Measurements from ENCODE around the gene P4HA2.
"Not testable (repeated sequence)": the region's sequence is repeated elsewhere in the genome, so short reads cannot be mapped to it uniquely, and the experiment has no call there.

Gene P4HA2

DNA sequence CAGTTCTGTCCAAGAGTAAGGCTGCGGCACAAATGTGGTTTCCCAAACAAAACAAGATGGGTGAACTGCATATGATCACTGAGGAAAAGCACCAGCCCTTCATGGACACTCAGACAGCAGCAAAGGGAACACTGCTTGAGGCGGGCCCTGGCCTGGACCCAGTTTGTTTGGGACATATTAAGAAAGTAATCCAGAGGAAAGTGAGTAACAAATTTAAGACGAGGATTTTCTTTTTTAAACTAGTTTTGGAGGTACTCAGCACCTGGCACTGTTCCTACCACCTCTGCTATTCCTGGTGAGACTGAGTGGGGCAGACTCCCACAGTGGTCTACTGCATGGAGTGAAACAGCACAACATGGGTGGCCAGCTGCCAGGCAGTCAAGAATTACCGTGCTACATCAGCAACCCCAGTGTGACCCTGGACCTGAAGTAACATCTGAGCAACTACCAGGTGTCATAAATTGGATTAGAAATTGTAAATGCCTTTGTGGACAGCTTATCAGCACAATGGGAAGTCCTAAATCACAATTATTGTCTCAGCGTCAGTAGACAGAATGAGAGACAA lies 28.5 kb downstream of the P4HA2 start:
- DNase-seq (ENCODE audit: low spot score): no peak

DNA sequence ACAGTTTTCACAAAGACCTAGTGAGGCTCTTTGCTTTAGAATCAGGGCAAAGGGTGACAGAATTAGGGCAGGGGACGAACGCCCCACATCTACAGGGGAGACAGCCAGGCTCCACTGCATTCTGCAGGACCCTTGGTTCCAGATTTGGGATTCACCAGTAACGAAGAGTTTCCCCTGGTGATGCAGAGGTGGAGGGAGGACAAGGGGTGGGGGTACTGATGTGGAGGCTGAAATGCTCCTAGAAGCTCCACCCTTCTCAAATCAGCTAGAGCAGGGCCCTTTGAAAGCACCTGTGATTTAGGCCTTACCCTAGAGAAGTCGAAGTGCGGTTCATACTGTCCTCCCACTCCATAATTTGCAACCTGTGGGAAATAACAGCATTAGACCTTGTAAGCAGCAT lies 29.1 kb downstream of the P4HA2 start:
- no peak for DNase-seq (ENCODE audit: low spot score)

DNA sequence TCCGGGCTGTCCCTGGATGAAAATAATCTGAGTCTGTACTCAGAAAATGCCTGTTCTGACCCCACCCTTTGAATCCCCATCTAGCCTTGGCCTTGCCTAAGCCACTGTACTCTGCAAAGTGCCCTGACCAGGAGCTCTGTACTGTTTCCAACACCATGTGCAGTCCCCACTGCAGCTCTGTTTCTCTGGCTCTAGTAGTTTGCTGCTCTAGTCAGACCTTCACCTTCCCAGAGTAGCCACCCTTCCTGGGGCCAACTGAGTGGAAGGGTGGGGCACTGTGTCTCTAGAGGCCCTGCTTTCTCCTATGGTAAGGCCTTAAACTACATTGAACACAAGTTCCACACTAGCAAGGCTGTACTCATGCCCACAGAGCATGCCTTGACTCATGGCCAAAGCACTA lies 31.9 kb downstream of the P4HA2 start:
- no peak for DNase-seq (ENCODE audit: low spot score)

DNA sequence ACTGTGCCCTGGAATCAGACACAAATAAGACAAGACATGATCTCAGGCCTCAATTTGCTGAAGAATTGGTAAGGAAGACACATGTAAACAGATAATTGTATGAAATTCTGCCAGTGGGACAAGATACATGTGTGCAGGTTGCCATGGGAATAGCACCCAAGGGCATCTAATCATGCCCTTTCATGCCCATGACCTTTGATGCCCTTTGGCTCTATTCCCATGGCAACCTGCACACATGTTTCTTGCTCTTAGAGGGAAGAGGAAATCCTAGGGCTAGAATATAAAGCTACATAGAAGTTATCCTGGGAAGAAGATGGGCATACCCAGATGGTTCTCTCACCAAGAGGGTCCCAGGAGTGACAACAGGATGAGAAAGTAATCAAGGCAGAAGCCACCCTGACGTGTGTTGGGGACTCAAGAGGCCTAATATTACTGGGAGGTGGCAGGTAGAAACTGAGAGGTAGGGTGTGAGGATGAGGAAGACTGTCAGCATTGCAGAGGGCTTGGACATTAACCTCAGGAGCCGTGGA lies 34.4 kb downstream of the P4HA2 start:
- no peak for DNase-seq (ENCODE audit: low spot score)

DNA sequence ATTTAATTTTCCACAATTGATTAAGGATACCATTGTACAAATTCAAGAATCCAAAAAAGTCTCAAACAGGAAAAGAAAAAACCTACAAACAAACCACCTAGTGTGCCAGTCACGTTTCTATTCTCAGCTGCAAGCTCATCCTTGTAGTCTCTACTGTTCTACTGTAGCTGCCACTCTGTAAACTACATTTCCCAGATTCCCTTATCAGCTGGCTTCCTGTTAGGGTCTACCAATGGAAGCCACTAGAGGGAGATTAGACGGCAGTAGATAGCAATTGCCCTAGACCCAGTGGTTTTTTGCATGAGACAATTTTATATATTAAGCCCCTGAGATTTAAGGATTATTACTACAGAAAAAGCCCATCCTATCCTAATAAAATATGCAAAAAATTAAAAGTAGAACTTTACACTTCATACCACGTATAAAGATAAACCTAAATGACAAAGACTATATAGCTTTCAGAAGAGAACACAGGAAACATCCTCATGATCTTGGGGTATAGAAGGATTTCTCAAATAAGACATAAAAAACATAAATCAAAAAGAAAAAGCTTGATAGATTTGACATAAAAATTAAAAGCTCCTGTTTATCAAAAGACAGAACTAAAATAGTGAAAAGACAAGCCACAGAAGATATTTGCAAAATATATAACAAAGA lies 37.4 kb downstream of the P4HA2 start:
- DNase-seq (ENCODE audit: low spot score): peak; percentile 63

DNA sequence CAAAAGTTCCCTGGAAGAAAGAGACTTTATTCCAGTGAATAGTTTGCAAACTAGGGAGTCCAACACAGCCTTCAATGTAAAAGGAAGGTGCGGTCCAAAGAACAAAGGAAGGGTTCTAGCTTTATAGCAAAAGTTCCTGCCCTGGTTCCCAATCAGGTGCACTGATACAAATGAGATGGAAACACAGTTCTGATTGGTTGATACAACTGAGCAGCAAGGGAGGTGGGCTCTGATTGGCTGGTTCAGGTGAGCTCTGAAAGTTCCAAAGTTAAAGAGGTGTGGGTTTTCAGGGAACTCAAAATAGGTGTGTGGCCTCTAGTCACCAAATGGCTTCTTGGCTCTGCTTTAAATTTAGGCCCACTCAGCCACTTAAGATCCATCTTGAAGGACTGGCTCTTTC lies 43.1 kb downstream of the P4HA2 start:
- DNase-seq (ENCODE audit: low spot score): no peak

DNA sequence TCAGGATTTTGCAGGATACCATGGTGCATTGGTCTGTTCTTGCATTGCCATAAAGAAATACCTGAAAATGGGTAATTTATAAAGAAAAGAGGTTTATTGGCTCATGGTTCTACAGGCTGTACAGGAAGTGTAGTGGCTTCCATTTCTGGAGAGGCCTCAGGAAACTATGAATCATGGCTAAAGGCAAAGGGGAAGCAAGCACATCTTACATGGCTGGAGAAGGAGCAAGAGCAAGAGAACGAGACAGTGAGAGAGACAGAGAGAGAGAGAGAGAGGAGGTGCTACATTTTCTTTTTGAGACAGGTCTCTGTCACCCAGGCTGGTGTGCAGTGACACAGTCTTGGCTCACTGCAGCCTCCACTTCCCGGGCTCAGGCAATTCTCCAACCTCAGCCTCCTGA lies 43.9 kb downstream of the P4HA2 start:
- no peak for DNase-seq (ENCODE audit: low spot score)

DNA sequence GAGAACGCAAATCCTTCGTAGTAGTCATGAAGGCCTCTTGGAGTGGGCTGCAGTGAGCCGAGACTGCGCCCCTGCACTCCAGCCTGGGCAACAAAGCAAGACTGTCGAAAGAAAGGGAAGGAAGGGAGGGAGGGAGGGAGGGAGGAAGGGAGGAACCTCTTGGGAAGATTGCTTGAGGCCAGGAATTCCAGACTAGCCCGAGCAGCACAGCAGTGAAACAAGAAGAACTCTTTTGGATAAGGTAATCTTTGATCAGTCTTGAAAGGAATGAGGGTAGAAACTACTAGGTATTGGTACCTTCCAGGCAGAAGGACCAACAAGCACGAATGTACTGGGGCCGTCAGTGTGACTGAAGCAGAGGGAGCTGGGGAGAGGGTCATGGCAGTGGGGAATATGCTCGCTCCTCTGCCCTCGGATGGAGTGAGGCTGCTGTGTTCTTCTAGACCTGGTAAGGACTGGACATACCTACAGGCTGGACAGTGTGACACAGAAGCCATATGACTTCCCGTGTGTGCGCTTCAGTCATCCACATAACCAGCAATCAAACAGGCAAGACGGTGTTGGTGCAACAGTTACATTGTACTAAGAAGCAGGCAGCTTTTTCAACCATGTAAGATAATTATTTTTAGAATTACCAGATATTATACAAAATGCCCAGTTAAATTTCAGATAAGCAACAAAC lies 45.2 kb downstream of the P4HA2 start:
- no peak for DNase-seq (ENCODE audit: low spot score)

DNA sequence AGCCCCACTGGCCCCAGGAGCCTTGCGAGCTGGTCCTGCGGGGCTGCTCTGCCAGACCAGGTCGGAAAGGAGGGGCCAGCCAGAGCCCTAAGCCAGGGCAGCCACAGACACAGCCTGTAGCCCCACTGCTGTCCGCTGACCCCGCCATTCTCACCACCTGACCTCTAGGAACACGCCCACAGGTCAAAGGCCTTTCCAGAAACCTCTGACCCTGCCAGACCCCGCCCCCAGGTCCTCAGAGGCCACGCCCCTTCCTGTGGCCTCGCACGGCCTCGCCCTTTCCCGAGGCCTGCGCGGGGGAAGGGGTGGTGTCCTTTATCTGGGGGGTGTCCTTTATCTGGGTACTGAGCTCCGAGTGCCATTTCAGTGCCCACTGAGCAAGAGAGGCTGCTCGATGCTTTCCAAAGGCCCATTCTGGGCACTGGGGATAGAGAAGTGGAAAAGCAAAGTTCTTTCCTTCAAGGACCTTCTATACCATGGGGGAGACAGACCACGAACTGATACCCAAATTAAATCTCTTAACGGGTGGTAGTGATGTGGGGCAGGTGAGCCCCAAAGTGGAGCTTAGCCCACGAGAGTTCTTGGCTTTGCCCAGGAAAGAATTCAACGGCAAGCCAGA lies 46.5 kb downstream of the P4HA2 start:
- no peak for DNase-seq (ENCODE audit: low spot score)

DNA sequence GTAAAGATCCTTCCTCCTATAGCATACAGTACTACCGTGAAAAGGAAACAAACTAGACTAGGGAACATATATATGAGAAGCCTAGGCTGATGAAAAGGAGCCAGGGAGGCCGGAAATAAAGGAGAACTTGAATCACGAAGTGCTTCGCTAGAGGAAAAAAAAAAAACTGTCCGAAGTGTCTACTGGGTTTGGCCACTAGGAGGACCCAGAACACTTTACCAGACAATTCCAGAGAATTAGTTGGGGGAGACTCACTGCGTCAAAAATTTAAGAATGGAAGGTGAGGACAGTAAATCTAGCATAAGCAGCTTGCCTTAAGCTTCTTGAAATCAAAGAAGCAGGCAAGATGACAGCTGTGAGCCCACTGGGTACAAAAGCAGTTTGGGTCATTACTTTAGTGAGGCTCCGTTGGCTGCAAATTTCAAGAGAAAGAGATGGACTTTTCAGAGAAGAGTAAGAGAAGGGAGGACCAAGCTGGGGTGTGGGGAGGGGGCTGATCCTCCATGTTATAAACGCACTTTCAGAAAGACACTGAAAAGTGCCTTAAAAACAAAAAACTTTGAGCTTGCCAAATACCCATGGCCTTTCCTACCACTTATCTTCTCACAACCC lies 47.4 kb downstream of the P4HA2 start:
- peak; percentile 36 for DNase-seq (ENCODE audit: low spot score)

DNA sequence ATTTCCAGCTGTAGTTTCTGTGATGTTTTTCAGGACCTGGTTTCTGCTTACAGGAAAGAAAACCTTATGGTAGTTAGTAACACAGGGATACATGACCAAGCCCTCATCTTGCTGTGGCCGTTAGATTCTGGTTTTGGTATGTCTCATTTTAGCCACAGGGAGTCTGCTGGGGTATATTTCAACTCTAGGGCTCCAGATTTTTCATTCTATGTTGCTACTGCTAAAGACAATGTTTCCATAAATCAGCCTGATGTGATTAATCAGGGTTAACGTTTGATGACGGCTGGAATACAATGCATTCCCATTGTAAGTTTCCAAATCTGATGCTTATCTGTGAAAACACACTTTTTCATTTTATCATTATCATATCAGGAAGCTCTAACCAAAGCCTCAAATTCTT lies 48.2 kb downstream of the P4HA2 start:
- no peak for DNase-seq (ENCODE audit: low spot score)

DNA sequence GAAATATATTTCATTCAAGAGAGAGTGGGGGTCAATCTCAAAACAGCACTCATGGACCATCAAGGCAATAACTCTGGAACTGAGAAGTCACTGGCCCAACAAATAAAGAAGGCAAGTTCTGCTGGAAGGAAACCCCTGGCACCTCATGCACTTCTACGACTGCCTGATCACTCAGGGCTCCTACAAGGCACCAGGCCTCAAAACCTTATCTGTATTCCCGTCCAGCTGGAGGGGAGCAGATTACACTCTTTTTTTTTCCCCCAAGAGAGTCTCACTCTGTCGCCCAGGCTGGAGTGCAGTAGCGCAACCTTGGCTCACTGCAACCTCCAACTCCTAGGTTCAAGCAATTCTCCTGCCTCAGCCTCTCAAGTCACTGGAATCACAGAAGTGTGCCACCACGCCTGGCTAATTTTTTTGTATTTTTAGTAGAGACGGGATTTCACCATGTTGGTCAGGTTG lies 49.9 kb downstream of the P4HA2 start:
- DNase-seq (ENCODE audit: low spot score): no peak

DNA sequence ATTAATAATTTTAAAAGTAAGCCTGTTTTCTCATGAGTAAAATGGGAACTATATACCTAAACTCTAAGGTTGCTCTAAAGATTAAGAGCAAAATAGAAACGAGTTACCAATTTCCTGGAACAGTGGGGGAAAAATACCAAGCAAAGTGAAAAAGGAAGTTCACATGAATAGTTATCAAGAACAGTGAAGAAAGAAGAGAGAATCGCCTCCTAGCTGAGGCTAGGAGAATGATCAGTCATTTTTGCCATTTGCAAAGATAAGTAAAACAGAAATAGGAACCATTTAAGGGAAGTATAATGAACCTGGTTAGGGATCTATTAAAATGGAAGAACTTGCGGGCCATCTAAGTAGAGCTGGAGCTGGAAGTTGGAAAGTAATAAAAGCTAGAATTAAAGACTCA lies 50.7 kb downstream of the P4HA2 start:
- DNase-seq (ENCODE audit: low spot score): no peak

DNA sequence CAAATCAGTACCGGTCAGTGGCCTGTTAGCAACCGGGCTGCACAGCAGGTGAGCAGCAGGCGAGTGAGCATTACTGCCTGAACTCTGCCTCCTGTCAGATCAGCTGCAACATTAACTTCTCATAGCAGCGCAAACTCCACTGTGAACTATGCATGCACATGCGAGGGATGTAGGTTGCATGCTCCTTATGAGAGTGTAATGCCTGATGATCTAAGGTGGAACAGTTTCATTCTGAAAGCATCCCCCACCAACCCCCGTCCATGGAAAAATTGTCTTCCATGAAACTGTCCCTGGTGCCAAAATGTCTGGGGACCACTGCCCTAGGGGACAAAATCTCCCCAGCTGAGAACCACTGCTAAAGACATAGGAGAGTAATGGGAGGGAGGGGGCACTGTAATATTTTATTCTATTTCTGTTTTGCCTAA lies 51.1 kb downstream of the P4HA2 start:
- DNase-seq (ENCODE audit: low spot score): no peak

DNA sequence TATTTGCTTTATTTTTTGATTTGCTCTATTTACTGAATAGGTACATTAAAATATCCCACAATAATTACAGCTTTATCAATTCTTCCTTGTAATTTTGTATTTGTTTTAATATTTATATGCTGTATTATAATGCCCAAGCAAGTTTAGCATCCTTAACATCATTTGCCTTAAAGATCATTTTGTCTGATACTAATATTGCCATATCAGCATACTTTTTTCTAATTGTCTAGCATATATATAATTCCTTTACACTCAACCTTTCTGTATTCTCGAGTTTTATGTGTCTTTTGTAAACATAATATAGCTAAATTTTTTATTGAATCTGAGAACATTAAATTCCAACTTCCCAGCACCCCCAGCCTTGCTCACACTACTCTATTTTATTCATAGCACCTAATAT lies 64.7 kb downstream of the P4HA2 start:
- DNase-seq (ENCODE audit: low spot score): no peak

DNA sequence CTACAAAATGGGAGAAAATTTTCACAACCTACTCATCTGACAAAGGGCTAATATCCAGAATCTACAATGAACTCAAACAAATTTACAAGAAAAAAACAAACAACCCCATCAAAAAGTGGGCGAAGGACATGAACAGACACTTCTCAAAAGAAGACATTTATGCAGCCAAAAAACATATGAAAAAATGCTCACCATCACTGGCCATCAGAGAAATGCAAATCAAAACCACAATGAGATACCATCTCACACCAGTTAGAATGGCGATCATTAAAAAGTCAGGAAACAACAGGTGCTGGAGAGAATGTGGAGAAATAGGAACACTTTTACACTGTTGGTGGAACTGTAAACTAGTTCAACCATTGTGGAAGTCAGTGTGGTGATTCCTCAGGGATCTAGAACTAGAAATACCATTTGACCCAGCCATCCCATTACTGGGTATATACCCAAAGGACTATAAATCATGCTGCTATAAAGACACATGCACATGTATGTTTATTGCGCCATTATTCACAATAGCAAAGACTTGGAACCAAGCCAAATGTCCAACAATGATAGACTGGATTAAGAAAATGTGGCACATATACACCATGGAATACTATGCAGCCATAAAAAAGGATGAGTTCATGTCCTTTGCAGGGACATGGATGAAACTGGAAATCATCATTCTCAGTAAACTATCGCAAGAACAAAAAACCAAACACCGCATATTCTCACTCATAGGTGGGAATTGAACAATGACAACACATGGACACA lies 65.9 kb downstream of the P4HA2 start:
- not testable (repeated sequence) for DNase-seq (ENCODE audit: low spot score)

DNA sequence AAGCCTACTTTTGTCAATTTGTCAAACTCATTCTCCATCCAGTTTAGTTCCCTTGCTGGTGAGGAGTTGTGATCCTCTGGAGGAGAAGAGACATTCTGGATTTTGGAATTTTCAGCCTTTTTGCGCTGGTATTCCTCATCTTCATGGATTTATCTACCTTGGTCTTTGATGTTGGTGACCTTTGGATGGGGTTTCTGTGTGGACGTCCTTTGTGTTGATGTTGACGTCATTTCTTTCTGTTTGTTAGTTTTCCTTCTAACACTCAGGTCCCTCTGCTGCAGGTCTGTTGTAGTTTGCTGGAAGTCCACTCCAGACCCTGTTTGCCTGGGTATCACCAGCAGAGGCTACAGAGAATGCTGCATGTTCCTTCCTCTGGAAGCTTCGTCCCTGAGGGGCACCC lies 71.2 kb downstream of the P4HA2 start:
- no peak for DNase-seq (ENCODE audit: low spot score)

DNA sequence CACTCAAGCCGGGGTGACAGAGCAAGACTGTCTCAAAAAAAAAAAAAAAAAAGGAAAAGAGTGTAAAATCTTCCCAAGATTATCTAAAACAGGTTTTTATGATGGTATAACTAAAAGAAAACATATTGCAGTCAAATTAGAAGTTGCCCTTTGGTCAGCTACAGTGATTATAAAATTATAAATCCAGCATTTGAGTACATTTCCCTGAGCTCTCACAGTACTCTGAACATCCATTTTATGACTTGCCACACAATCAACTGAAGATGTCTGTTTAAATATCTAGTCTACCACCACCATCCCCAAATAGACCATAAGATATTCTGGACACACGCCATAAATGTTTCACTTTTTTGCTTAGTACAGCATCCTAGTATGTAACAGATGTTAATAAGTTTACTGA lies 77.1 kb downstream of the P4HA2 start:
- no peak for DNase-seq (ENCODE audit: low spot score)

DNA sequence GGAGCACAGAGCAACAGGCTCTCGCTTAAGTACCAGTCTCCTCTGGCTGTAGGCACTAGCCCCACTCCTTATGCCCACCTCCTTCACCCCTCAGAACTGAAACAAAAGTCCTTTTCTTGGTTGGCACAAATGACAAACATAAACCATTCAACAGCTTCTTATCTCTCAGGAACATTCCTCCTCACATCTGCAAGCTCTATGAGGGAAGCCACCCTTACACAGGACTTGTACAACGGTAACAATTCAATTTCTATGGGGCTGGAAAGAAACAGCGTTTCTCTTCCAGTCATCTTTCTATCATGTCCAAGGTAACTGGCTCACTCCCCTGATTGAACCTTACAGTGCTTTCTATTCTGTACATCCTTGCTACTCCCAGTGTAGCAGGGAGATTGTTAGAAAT lies 80.0 kb downstream of the P4HA2 start:
- no peak for DNase-seq (ENCODE audit: low spot score)

DNA sequence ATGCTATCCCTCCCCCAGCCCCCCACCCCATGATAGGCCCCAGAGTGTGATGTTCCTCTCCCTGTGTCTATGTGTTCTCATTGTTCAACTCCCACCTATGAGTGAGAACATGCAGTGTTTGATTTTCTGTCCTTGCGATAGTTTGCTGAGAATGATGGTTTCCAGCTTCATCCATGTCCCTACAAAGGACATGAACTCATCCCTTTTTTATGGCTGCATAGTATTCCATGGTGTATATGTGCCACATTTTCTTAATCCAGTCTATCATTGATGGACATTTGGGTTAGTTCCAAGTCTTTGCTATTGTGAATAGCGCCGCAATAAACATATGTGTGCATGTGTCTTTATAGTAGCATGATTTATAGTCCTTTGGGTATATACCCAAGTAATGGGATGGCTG lies 82.3 kb downstream of the P4HA2 start:
- DNase-seq (ENCODE audit: low spot score): not testable (repeated sequence)

DNA sequence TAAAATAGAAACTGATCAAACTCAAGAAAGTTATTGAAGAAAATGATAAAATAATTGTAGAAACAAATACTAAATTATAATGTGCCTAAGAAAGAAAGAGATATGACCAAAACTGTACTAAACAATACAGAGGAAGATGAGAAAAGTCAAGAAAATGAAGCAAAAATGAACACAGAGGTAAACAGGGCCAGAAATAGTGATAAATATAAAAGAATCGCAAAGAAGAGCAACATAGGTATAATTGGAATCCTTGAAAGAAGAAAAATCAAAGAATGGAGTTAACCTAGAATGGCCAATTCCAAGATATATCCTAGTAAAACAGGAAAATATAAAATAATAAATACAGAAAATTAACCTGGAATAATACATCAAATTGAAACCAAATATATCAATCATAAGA lies 84.5 kb downstream of the P4HA2 start:
- no peak for DNase-seq (ENCODE audit: low spot score)

DNA sequence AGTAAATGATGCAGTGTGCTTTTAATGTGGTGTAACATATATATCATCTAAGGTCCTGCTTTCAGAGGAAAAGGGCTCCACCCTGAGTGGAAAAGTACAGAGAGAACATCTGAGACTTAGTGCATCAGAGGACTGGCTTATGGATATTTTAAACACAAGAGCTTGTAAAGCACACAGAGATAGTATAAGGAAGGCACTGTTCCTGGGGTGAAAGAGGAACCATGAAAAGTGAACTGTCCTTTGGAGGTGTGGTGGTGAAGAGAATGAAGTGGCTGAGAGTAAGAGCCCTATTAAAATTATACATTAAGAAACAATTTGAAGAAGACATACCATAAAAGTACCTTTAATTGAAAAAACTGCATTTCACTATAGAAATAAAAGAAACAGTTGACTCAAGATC lies 85.2 kb downstream of the P4HA2 start:
- DNase-seq (ENCODE audit: low spot score): no peak

Data from COLO829 (cell line).